GM21723 (cell line): Measurements from ENCODE around the gene ZNF436.

Experiments
- ATAC-seq: cut with Tn5 transposase; IDR thresholded peaks from one replicate; pipeline ENCODE4 v1.9.1; 2021; ENCODE audit warnings: mild to moderate bottlenecking, moderate library complexity; ENCODE audit not compliant: unreplicated experiment

The ZNF436 gene

DNA sequence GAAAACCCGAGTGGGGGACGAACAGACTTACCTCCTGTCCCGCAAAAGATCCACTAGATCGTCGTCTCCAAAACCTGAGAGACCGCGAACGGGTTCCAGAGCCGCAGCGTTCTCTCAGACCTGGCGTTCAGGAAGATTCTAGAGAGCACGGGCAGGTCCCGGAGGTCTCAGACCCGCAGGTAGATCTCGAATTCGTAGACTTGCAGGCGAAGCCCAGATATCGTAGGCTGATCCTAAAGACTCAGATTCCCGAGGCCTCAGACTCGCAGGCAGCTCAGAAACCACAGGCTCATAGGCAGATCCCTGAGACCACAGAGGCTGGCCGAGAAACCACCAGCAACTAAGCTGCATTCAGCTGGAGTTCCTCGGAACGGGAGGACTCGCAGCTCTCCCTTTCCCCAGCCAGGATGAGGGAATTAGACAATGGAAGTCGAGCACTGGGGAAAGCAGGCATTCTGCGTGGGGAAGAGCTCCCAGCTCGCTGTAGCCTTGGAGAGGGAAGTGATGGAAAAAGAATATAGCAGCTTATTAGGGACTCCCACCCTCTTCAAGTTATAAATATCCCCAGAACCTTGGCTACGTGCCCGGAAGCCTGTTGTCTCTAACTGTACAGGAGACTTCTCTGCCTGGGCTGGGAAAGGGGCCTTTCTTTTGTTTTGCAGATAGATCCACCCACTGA, at the start of gene ZNF436:
Gene ZNF436, minus strand, starts transcription at position 502 of the 679 bp plus-strand sequence. CDS start 1,831 bp downstream, outside the sequence.
- no peak for ATAC-seq

DNA sequence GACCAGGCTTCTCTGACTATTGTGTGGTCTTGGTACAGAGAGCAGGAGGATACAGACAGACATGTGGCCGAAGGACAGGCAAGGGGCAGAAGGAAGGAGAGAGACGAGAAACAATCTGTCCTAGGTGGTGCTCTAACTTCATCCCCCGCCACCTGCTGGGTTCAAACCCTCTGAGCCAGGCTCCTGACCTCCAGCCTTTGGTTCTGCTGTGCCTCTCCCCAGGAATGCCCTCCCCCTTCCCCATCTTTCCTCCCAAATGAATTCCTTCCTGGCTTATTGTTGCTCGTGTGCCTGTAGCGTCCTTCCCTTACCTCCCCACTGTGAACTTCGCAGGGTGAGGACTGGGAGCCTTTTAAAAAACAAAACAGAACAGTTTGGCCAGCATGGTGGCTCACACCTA, 49.5 kb upstream of the ZNF436 start:
- no peak for ATAC-seq

DNA sequence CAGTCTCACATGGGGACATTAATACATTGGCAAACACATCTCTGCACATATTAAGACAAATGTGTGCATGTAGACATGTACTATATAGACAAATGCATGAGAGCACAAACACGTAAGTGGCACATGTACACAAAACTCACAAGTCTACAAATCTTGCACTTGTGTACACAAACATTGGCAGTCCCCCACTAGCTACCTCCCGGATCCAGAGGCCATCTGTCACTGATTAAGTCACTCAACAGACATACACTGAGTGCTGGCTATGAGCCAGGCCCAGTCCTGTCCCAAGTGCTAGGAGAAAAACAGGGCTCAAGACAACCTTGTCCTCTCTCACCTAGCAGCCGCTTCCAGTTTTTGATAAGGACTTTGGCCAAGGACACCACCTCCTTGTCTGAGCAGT, 47.9 kb upstream of the ZNF436 start:
- no peak for ATAC-seq

DNA sequence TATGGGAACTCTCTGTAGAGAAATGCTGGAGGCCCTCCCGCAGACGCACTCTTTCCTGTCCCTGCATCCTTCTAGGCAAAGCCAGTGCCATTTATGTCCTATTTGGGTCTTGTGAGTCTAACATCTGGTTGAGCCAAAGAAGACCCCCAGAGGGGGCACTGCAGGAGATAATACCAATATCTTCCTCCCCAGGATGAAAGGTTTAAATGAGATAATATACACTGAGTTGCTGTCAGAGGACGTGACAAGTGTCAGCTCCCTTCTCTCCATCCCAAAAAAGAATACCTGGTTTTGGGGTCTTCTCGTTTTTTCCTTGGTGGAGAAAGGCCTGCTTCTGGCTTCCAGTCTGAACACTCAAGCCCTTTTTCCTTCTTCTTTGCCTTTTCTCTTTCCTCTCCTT, 47.3 kb upstream of the ZNF436 start:
- ATAC-seq = no peak

DNA sequence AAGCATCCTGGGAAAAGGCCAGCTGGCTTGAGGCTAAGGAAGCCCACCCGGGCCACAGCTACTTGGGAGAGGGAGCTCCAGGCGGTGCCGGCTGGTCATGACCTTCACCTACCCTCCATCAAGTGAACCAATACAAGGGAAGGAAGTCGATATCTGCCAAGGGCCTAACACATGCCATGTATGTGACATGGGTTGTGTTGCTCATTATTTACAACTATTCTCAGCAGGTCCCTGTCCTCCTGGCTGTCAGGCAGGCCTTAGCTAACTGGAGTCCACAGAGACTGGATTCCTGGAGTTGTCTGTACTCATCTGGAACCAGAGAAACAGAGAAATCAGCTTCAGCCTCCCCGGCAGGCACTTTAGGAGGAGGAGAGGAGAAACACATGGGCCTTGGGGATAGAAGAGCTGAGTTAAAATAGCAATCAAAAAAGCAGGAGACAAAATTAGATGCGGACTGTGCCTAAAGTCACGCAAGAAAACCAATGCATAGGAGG, 39.2 kb upstream of the ZNF436 start:
- no peak for ATAC-seq

DNA sequence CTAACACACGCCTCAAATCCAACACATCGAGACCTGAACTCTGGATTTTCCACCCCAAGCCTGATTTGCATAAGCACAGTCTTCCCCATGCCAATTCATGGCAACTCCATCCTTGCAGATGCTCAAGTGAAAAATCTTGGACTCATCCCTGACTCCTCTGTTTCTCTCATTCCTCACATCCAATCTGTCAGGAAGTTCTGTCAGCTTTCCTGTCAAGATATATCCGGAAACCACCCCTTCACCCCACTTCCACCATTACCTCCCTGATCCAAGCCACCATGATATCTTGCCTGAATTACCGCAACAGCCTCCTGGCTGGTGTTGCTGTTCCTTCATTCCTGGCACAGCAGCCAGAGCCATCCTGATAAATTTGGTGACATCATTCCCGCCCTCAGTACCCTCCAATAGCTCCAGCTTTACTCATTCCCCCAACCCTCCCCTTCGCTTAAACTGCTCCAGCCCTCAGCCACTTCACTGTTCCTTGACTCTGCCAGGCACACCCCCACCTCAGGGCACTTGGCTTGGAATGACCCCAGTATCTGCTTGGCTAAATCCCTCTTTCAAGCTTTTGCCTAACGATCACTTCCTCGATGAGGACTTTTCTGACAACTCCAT, 37.5 kb upstream of the ZNF436 start:
- ATAC-seq = no peak

DNA sequence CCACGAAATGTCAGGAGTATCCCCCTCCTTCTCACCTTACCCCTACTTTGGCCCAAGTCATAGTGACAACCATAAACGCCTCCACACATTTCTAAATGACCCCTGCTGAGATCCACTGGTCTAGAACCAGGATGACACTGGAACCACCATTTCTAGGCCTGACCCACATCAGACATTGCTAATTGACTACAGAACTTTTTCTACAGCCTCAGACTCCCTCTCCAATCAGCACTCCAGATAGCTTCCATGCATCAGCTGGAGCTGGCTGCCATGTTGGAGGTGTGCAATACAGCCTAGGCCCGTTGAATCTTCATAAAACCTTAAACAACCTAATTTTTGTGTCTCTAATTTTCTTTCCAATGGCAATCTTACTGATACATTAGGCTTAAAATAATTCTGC, 36.3 kb upstream of the ZNF436 start:
- ATAC-seq = no peak

DNA sequence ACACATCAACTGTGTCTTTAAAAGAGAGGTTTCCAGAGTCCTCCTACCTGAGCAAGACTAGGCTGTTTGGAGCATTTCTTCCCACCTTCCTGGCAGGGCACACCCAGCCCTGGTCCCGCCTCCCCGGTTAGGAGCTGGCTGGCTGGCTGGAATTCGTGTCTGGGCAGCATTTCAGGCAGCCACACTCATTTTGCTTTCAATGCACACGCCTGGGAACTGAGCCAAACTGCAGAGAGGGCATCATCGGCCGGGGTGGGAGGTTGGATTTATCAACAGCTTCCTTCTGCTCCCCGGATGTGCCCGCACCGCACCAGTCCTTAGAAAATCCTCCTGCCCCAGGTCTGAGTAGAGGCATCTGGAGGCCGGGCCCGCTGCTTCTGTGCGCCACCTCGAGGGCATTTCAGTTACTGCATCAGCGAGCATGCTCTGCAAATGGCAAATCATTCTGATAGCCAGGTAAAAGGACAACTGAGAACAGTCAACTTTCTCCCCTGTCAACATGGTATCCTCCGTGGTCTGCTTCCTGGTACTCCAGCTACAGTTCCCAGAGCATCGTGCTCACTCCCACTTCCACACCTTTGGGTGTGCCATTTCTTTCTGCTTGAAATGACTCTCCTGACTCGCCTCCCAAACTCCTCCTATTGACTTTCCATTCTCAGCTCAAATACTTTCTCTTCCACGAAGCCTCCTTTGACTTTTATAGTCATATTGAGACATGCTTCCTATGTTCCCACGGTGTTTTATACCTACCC, 34.3 kb upstream of the ZNF436 start:
- ATAC-seq = no peak

DNA sequence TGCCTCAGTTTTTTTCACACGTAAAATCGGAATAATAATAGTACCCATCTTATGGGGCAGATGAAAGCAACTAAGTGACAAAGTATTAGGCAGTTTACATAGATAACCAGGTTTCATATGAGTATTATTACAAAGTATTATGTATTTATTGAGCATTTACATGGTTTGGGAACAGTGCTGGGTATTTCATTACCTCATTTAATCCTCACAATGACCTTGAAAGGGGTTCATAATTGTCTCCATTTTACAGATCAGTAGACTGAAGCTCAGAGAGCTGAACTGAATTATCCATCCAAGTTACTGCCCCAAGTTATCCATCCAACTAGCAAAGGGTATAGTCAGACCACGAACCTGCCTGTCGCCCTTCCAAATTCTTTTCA, 33.7 kb upstream of the ZNF436 start:
- no peak for ATAC-seq

DNA sequence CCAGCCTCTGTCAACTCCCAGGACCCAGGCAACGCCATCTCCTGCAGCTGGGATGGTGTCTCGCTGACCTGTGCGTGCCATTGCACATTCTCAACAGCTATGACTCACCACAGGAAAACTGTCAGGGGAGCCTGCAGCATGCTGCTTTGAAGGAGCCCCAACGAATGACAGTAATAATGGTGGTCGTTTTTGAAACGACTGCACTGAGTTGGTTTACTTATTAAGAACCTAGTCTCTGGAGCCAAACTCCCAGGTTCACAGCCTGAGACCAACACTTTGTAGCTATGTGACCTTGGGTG, 33.4 kb upstream of the ZNF436 start:
- no peak for ATAC-seq

DNA sequence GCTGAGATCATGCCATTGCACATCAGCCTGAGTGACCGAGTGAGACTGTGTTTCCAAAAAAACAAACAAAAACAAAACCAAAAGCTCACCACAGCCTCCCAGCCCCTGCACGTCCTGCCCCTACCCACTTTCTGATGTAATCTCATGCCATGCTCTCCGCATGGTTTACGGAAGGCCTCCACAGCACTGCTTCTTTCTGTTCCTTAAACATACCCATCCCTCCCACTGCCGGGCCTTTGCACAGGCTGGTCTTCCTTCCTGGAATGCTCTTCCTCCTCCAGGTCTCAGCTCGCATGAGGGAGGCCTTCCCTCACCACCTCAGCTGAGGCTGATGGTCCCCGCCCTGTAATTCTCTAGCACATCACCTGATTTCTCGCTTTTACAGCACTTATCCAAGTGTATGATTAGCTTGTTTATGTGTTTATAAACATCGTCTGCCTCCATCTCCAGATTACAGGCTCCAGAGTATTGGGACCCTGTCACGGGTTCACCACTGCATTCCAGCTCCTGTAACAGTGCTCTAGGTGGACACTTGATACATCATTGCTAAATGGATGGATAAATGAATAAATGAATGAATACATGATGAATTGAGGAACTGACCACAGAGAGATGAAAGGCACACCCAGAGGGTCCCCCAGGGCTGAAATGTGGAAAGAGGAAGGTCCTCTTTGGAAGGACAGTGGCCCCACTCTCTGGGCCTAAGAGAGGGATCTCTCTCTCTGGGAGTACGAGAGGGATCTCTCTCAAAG, 32.8 kb upstream of the ZNF436 start:
- ATAC-seq = no peak

DNA sequence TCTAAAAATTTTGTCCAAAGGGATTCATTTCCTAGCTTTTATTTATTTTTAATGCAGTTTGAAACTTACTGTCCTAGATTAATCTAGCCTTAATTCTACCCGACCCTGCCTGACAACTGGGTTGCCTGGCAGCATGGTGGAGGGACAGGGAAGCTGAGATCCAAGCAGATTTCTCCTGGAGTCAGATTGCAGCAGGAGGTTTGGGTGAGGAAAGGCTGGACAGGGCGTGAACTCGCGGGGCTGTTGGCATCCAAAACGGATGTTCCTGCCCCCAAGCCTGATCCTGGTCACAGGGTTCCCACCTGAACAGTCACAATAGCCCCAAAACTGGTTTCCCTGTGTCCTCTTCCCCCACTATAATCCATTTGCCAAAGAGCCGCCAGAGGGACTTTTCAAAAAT, 31.7 kb upstream of the ZNF436 start:
- no peak for ATAC-seq

DNA sequence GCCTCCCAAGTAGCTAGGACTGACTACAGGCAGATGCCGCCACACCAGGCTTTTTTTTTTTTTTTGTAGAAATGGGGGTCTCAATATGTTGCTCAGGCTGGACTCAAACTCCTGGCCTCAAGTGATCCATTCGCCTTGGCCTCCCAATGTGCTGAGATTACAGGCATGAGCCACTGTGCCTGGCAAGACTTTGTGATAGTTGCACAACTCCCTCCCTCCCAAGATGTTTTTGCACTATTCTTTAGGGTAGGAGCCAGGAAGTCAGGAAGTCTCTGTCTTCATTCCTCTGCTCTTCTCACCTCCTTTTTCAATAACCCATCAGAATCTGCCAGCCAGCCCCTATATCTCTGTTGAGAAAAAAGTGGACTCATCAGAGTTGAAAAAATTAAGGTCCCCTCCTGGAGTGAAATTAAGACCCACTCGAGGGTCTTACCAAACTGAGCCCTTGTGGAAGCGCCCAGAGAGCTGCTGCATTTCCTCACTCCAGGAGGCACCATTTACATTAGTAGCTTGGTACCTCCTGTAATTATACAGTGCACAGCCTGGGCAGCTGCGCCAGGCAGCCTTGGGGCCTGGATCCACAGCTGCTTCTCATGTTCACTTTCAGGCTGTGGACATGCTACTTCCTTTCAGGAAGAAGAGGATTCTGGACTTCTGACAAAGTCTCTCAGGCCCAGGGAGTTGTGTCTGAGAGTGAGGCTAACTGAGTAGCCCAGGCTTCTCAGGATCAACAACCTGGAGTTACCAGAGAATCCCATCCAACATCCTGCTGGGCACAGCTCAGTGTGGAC, 30.9 kb upstream of the ZNF436 start:
- ATAC-seq = no peak

DNA sequence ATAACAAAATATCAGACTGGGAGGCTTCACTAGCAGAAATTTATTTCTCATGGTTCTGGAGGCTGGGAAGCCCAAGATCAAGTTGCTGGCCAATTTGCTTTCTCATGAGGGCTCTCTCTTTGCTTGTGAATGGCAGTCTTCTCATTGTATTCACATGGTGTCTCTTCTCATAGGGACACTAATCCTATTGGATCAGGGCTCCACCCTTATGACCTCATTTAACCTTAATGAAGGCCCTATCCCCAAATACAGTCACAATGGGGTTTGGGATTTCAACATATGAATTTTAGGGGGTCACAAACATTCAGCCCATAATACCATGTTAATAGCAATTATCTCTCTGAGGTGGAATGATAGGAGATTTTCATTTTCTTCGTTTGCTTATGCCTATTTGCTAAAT, 29.6 kb upstream of the ZNF436 start:
- no peak for ATAC-seq

DNA sequence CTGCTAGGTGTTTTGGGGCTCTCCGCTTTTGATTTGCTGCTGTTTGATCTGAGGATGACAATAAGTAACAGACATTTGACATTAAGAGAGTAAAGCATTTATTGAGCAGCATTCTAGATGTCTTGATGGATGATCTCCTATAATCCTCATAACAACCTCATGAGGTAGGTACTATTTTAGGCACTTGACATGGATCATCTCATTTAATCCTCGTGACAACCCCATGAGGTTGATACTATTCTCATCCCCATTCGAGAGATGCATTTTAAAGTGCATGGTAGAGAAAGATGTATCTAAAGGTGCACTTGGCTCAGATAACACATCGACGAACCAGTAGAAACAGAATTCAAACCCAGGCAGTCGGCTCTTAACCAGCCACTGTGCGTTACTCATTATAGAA, 28.3 kb upstream of the ZNF436 start:
- no peak for ATAC-seq

DNA sequence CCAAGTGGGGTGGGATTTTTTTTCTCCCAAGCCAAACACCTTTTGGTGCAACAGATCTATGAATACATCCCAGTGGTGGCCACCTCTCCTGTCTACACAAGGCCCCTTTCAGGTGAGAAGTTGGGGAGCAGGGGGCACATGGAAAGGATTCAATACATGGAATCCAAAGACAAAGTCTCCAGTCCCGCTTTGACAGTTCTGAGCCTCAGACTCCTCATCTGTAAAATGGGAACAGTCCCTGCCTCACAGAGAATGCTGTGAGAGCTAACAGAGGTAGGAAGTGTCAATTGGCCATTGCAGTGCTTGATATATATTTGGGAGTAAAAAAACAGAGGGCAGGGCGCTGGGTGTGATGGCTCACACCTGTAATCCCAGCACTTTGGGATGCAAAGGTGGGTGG, 26.7 kb upstream of the ZNF436 start:
- no peak for ATAC-seq

DNA sequence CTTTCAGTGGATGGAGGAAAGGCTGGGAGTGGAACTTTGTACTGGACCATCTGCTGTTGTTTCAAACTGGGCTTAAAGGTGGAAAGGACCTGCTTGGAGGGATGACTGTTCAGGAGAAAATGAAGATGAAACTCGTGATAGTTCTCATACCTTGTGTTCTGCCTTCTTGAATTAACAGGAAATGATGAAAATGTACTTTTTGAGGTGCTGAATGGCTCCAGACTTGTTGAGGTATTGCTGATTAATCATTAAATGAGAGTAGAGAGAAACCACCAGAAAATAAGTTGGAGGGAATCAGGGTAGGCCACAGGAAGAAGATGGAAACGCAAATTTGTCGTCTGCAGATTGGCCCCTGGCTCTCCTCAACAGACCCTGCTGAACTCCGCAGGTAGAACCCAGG, 26.2 kb upstream of the ZNF436 start:
- no peak for ATAC-seq

DNA sequence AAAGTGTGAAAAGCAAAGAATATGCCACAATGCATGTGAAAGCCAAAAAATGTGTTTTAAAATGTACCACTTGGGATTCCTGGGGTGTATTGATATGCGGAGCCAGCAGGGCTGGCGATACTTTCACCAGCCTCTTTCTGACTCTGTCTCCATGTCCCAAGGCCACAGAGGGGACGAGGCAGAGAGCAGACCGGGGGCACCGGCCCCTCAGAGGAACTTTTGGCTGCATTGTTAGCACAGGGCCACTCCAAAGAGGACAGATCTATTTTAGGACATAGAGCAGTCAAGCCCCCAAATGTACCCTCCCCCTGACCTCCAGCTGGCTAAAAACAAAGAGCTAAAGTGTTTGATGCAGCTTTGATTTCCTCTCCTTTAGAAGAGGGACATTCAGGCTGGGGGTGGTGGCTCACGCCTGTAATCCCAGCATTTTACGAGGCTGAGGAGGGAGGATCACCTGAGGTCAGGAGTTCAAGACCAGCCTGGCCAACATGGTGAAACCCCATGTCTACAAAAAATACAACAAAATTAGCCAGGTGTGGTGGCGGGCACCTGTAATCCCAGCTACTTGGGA, 25.6 kb upstream of the ZNF436 start:
- ATAC-seq = no peak

DNA sequence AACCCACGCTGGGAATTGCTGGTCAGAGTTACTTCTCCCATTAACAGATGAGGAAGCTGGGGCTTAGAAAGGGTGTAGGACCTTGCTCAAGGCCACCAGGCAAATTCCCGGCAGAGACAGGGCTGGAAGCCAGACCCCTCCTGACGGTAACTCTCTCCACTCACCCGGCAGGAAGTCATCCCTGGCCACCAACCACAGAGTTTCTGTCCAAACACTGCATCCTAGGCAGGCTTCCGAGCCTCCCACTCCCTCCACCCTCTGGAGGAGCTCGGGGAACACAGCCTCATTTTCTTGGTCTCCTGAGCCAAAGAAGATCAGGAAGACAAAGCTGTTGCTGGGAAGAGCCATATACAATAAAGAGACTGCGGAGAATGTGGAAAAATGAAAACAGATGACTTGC, 25.0 kb upstream of the ZNF436 start:
- no peak for ATAC-seq

DNA sequence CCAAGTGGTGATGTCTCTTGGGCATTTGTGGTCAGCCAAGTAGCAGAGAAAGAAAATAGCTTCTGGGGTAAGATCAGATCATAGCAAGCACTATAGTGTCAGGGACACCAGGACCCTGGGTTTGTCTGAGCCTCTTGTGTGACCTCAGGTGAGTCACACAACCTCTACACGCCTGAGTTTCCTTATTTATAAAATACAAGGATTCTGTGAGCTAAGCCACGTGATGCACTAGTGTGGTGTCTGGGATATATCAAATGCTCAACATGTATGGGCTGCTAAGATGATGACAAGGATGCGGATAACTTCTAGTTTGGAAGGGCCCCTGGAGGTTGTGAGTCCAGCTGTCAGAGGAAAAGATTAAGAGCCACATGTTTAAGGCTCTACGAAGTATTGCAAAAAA, 24.5 kb upstream of the ZNF436 start:
- no peak for ATAC-seq
